ENCODE results near the gene TPK1. TPM values are rescaled to one million over a fixed set of nuclear protein-coding genes. Genes with fewer than 3 reads are reported as not detected.

The TPK1 gene
- total RNA-seq, 1 donor: 3.9 TPM

- H3K4me3 ChIP-seq (ENCODE audit: low read depth, low read length): no peak overlapping the region
- TF ChIP-seq, protein P1, sequence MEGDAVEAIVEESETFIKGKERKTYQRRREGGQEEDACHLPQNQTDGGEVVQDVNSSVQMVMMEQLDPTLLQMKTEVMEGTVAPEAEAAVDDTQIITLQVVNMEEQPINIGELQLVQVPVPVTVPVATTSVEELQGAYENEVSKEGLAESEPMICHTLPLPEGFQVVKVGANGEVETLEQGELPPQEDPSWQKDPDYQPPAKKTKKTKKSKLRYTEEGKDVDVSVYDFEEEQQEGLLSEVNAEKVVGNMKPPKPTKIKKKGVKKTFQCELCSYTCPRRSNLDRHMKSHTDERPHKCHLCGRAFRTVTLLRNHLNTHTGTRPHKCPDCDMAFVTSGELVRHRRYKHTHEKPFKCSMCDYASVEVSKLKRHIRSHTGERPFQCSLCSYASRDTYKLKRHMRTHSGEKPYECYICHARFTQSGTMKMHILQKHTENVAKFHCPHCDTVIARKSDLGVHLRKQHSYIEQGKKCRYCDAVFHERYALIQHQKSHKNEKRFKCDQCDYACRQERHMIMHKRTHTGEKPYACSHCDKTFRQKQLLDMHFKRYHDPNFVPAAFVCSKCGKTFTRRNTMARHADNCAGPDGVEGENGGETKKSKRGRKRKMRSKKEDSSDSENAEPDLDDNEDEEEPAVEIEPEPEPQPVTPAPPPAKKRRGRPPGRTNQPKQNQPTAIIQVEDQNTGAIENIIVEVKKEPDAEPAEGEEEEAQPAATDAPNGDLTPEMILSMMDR (IDR thresholded peaks at IDR 0.05; ENCODE audit: insufficient read depth, low read depth, low read length): no peak
- no peak for DNase-seq (ENCODE audit: low read depth)
Observed at GRCh38 chr7:144796919-144797318, 38.9 kb downstream of the TPK1 start.

- TF ChIP-seq, protein P1 (IDR thresholded peaks at IDR 0.05; ENCODE audit: insufficient read depth, low read depth, low read length): no peak
Observed at GRCh38 chr7:144792050-144792449, 43.8 kb downstream of the TPK1 start.

DNA sequence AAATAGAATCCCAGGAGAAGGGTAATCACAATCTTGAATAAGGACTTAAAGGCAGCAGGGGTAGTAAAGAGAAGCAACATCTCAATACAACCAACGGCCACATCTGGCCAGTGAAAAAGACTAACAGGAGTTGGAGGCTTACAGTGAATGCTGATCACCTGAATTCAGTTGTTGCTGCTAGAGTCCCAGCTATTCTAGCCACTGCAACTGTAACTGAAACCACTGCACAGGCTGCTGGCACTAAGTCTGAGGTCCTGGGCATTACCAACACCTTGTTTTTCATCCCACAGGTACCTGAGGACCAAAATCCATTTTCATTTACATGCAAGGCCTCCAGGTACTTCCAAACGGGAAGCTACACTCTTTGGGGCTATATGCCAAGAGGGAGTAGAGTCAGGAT lies 44.4 kb downstream of the TPK1 start:
- no peak for DNase-seq (ENCODE audit: low read depth)
- no peak overlapping the region for H3K4me3 ChIP-seq (ENCODE audit: low read depth, low read length)
- TF ChIP-seq, protein P1 (IDR thresholded peaks at IDR 0.05; ENCODE audit: insufficient read depth, low read depth, low read length): no peak

More at GRCh38 chr7:144792050-144792449, 43.8 kb downstream of the TPK1 start:
- no peak for DNase-seq (ENCODE audit: low read depth)
- H3K4me3 ChIP-seq (ENCODE audit: low read depth, low read length): no peak overlapping the region

DNA sequence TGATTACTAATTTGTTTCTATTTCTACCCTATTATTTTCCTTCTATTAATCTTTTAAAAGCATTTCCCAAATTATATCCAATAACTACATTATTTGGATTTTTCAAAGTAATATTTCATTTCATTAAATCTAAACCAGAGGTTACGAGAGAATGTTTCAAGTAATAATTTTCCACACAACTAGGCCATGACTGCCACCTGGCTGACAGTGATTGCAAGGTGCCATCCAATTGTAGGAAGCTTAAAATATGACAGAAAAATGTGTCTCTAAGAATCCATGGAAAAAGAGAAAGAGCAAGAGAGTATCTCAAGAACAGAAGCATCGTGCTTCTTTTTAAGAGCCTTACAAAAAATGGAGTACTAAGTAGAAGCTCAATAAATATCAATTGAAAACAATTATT lies 48.7 kb downstream of the TPK1 start:
- peak; percentile 1 for DNase-seq (ENCODE audit: low read depth)
- TF ChIP-seq, protein P1 (IDR thresholded peaks at IDR 0.05; ENCODE audit: insufficient read depth, low read depth, low read length): no peak
- no peak overlapping the region for H3K4me3 ChIP-seq (ENCODE audit: low read depth, low read length)

- DNase-seq (ENCODE audit: low read depth): no peak
- no peak overlapping the region for H3K4me3 ChIP-seq (ENCODE audit: low read depth, low read length)
- TF ChIP-seq, protein P1 (IDR thresholded peaks at IDR 0.05; ENCODE audit: insufficient read depth, low read depth, low read length): no peak
Observed at GRCh38 chr7:144786522-144786921, 49.3 kb downstream of the TPK1 start.

GRCh38 chr7:144786079-144786478 lies 49.8 kb downstream of the TPK1 start:
- TF ChIP-seq, protein P1 (IDR thresholded peaks at IDR 0.05; ENCODE audit: insufficient read depth, low read depth, low read length): no peak
- no peak for DNase-seq (ENCODE audit: low read depth)
- no peak overlapping the region for H3K4me3 ChIP-seq (ENCODE audit: low read depth, low read length)

GRCh38 chr7:144785521-144785920 lies 50.3 kb downstream of the TPK1 start:
- no peak for DNase-seq (ENCODE audit: low read depth)
- TF ChIP-seq, protein P1 (IDR thresholded peaks at IDR 0.05; ENCODE audit: insufficient read depth, low read depth, low read length): no peak
- H3K4me3 ChIP-seq (ENCODE audit: low read depth, low read length): no peak overlapping the region
